Activated CD8-positive, alpha-beta T cell treated with anti-CD3 and anti-CD28 coated beads for 36 hours (primary cell): Measurements from ENCODE around the gene SPECC1L. TPM values are rescaled to one million over a fixed set of nuclear protein-coding genes. Genes with fewer than 3 reads are reported as not detected.

Source experiments
- ATAC-seq: fragments of 200-7000 bp; cut with Tn5 transposase; one replicate; pipeline ENCODE4 v1.10.0; 2021; ENCODE audit warnings: mild to moderate bottlenecking, moderate library complexity
- CTCF ChIA-PET: fragments of 350-600 bp; sonication (Branson Sonifier 250); formaldehyde crosslinking; loops from one replicate; lab custom pipeline; 2021; ENCODE audit warnings: antibody characterized with exemption; lab: Charles Lee
- POLR2A ChIA-PET: fragments of 350-600 bp; sonication (Branson Sonifier 250); formaldehyde crosslinking; loops from one replicate; lab custom pipeline; 2021; ENCODE audit warnings: antibody characterized with exemption; lab: Charles Lee
- DNase-seq: peaks from one replicate; pipeline ENCODE4 v3.0.0-alpha.2; 2020
- H3K27ac Mint-ChIP-seq: one replicate; pipeline ENCODE4 v1.8.0; 2021; ENCODE audit warnings: mild to moderate bottlenecking, mixed read lengths
- H3K27me3 Mint-ChIP-seq: one replicate; pipeline ENCODE4 v1.8.0; 2021; ENCODE audit warnings: mixed read lengths
- H3K36me3 Mint-ChIP-seq: one replicate; pipeline ENCODE4 v1.8.0; 2021; ENCODE audit warnings: low read depth, mixed read lengths
- H3K4me1 Mint-ChIP-seq: one replicate; pipeline ENCODE4 v1.8.0; 2021; ENCODE audit warnings: low read depth, mixed read lengths
- H3K4me3 Mint-ChIP-seq: one replicate; pipeline ENCODE4 v1.8.0; 2021; ENCODE audit warnings: mild to moderate bottlenecking, moderate library complexity, mixed read lengths
- H3K9me3 Mint-ChIP-seq: one replicate; pipeline ENCODE4 v1.8.0; 2021; ENCODE audit warnings: mixed read lengths
- CTCF ChIP-seq: fragments of 200-600 bp; IDR thresholded peaks from one replicate; pipeline ENCODE4 v1.8.0; 2022; ENCODE audit warnings: antibody characterized with exemption, mild to moderate bottlenecking
- intact Hi-C: fragments of 100-400 bp; cut with micrococcal nuclease; formaldehyde crosslinking; loops from one replicate; pipeline ENCODE4 v1.10.0; 2022
- total RNA-seq, 2 experiments: library from RNA; stranded (reverse); gene quantifications; one replicate each; pipeline ENCODE4 v1.2.3, GENCODE V29; 2021

SPECC1L gene
- total RNA-seq, 2 experiments from 2014 or later, result 38.9 to 39.0 TPM

GRCh38 chr22:24323233-24323632, 52.6 kb downstream of the SPECC1L start:
- POLR2A ChIA-PET, result no interaction called here
- H3K4me1 Mint-ChIP-seq, result peaks cover 22% of the 10 kb centered on the region
- intact Hi-C loops, result no loop called here
- no peak for TF ChIP-seq CTCF
- CTCF ChIA-PET, result interaction anchor here (1.2 to 3.1 kb wide), 5 partner anchors 9 to 203 kb away, joined by 3 to 14 read pairs (median 3); no protein-coding TSS in a partner anchor
- no peak overlapping the region for H3K4me3 Mint-ChIP-seq
- H3K9me3 Mint-ChIP-seq, result no peaks in the 10 kb centered on the region
- DNase-seq (no peak), ATAC-seq (no peak)
- no peaks in the 10 kb centered on the region for H3K27me3 Mint-ChIP-seq
- H3K27ac Mint-ChIP-seq, result no peak overlapping the region
- H3K36me3 Mint-ChIP-seq, result peaks cover 34% of the 10 kb centered on the region

GRCh38 chr22:24323695-24324094, 53.1 kb downstream of the SPECC1L start:
- ChIA-PET POLR2A (no interaction called here), CTCF (interaction anchor here (1.1 to 3.1 kb wide), 5 partner anchors 10 to 198 kb away, joined by 3 to 14 read pairs (median 3); no protein-coding TSS in a partner anchor)
- Mint-ChIP-seq H3K36me3 (peaks cover 35% of the 10 kb centered on the region), H3K27ac (peak overlapping the region; percentile 51), H3K9me3 (no peaks in the 10 kb centered on the region), H3K27me3 (no peaks in the 10 kb centered on the region), H3K4me3 (no peak overlapping the region), H3K4me1 (peaks cover 23% of the 10 kb centered on the region)
- no peak for DNase-seq
- ATAC-seq, result no peak
- TF ChIP-seq CTCF, result no peak
- intact Hi-C loops, result no loop called here

- no peak overlapping the region for H3K4me3 Mint-ChIP-seq
- no peak for ATAC-seq
Measured at GRCh38 chr22:24324137-24324536, 53.5 kb downstream of the SPECC1L start.

GRCh38 chr22:24325105-24325757, 54.6 kb downstream of the SPECC1L start:
- peak; percentile 75 for TF ChIP-seq CTCF
- intact Hi-C loops, result no loop called here
- DNase-seq, result peak; percentile 33
- H3K27me3 Mint-ChIP-seq, result no peaks in the 10 kb centered on the region
- H3K4me3 Mint-ChIP-seq, result no peak overlapping the region
- CTCF ChIA-PET, result interaction anchor here (1.0 to 3.1 kb wide), 2 partner anchors 8 to 201 kb away, joined by 4 to 14 read pairs; no protein-coding TSS in a partner anchor
- no peaks in the 10 kb centered on the region for H3K9me3 Mint-ChIP-seq
- peak; percentile 85 for ATAC-seq
- POLR2A ChIA-PET, result no interaction called here
- H3K27ac Mint-ChIP-seq, result peak overlapping the region; percentile 32
- peaks cover 32% of the 10 kb centered on the region for H3K4me1 Mint-ChIP-seq
- peaks cover 43% of the 10 kb centered on the region for H3K36me3 Mint-ChIP-seq

More at GRCh38 chr22:24324137-24324536, 53.5 kb downstream of the SPECC1L start:
- H3K36me3 Mint-ChIP-seq, result peaks cover 34% of the 10 kb centered on the region
- H3K27me3 Mint-ChIP-seq, result no peaks in the 10 kb centered on the region
- DNase-seq, result no peak
- ChIA-PET POLR2A (no interaction called here), CTCF (interaction anchor here (1.1 to 3.1 kb wide), 5 partner anchors 9 to 197 kb away, joined by 3 to 14 read pairs (median 3); no protein-coding TSS in a partner anchor)
- peaks cover 25% of the 10 kb centered on the region for H3K4me1 Mint-ChIP-seq
- H3K27ac Mint-ChIP-seq, result peak overlapping the region; percentile 51
- intact Hi-C loops, result no loop called here
- no peaks in the 10 kb centered on the region for H3K9me3 Mint-ChIP-seq
- TF ChIP-seq CTCF, result no peak

GRCh38 chr22:24326266-24326665, 55.6 kb downstream of the SPECC1L start:
- H3K36me3 Mint-ChIP-seq, result peaks cover 50% of the 10 kb centered on the region
- no peaks in the 10 kb centered on the region for H3K27me3 Mint-ChIP-seq
- no peak overlapping the region for H3K4me3 Mint-ChIP-seq
- H3K4me1 Mint-ChIP-seq, result peaks cover 32% of the 10 kb centered on the region
- H3K9me3 Mint-ChIP-seq, result no peaks in the 10 kb centered on the region
- ATAC-seq, result no peak
- ChIA-PET POLR2A (no interaction called here), CTCF (interaction anchor here (1.0 kb wide), 1 partner anchor 200 kb away, joined by 4 read pairs; no protein-coding TSS in a partner anchor)
- DNase-seq, result no peak
- no peak for TF ChIP-seq CTCF
- H3K27ac Mint-ChIP-seq, result no peak overlapping the region
- intact Hi-C loops, result no loop called here
